ENCODE data around the gene RPA3.

GRCh38 chr7:7639421-7639820 lies 79.0 kb downstream of the RPA3 start:
- TF ChIP-seq EZH2 (IDR thresholded peaks at IDR 0.05; ENCODE audit: low read length, unreplicated experiment), result no peak
- no peak for TF ChIP-seq CTCF (conservative IDR thresholded peaks at IDR 0.05; ENCODE audit: low read depth, low read length)
